GM19239 (cell line): ENCODE data around the gene PLEKHA1.
A peak's percentile ranks its signal among the peaks of the same experiment; 100 is the strongest.

Experiments used
- DNase-seq: peaks from one replicate; pipeline ENCODE4 v3.0.0; 2011; ENCODE audit warnings: low spot score; ENCODE audit not compliant: insufficient read length
- FAIRE-seq: peaks from 2 replicates; lab custom pipeline; 2011; peaks lifted over from hg19 to GRCh38; lab: Jason Lieb, UNC

The PLEKHA1 gene

GRCh38 chr10:122374859-122375678, 561 bp downstream of the PLEKHA1 start:
- FAIRE-seq (peak; percentile 94), DNase-seq (peak; percentile 44)

DNA sequence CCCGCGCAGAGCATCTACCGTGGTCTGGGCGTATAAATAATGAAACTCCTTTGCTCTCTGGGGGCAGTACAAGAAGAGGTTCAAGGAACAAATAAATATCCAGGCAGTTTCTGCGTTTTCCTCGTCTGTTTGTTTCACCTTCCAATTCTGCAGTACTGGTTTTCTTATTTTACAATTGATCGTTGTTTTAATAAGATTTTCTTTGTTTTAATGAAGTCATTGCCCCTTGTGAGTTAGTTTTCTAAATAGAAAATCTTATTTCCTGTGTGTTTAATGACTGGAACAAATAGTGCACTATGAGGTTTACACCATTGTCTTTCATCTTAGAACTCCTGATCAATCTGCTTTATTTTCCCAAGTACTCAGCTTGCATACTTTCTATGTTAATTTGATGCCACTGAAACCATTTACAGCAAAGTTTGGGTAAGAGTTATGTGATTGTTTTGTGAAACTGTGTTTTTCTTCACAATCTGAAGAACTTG, 1.2 kb downstream of the PLEKHA1 start:
- FAIRE-seq (no peak), DNase-seq (no peak)

GRCh38 chr10:122376364-122376961, 2.0 kb downstream of the PLEKHA1 start:
- FAIRE-seq, result no peak
- DNase-seq, result no peak

DNA sequence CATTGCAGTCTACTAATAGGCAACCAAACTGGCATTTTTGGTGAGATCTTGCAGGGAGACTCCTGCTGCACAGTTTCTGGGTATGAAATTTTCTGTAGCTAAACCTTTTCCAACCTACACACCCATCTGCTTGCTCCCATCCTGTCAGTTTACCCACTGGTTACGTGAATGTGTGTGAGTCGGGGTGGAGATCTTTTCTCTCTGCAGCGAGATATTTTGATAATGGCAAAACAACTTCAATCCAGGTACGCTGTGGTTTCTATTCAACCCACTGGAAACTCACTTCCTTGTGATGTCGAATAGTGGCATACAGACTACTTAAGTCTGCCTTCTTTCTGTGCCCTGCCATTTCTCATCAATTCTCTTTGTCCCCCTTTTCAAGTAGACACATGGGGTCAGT, 4.5 kb downstream of the PLEKHA1 start:
- FAIRE-seq (no peak), DNase-seq (no peak)

DNA sequence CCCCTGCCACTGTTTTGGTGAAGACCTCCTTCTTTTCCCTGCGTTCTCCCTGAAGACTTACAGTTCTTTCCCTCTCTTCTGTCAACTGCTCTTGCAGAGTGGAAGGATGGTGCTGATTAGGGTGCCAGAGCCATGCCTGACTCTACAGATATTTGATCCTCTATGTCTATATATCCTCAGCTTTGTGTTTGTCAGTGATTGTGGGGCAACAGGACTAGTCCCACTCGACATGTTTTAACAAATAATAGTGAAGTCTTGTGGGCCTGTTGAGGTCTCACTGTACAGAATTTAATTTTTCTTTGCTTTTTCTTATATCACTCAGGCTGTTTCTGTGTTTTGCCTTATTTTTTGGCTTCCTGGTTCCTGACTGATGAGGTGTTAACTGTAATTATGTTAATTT, 5.0 kb downstream of the PLEKHA1 start:
- DNase-seq (no peak), FAIRE-seq (no peak)

- FAIRE-seq, result no peak
- no peak for DNase-seq
Observed at GRCh38 chr10:122380703-122381102, 6.2 kb downstream of the PLEKHA1 start.

DNA sequence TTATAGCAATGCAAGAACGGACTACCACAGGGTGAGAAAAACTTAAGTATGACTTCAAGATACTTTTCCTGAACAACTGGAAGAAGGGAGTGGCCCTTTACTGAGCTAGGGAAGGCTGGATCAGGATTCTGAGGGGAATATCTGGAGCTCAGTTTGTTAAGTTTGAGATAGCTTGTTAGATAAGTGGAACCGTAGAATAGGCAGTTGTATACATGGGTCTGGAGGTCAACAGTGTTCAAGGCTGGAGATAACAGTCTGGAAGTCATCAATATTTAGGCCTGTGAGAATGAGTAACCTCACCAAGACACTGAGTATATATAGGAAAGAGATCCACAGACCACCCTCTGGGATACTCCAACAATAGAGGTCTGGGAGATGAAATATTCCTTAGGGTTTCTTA, 7.2 kb downstream of the PLEKHA1 start:
- DNase-seq (no peak), FAIRE-seq (no peak)

DNA sequence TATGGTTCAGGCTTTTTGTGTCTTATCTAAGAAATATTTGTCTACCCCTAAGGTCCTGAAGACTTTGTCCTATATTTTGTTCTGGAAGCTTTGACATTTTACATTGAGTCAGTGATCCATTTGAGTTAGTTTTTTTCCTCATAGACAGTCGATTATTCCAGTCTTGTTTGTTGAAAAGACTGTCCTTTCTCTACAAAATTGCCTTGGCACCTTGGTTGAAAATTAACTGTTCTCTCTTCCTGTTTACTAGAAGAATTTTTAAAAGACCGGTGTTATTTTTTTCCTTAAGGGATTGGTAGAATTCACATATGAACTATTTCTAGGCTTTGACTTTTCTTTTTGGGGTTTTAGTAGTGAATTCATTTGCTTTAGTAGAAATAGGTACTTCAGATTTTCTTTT, 12.0 kb downstream of the PLEKHA1 start:
- no peak for FAIRE-seq
- DNase-seq, result no peak

- FAIRE-seq, result no peak
- no peak for DNase-seq
Observed at GRCh38 chr10:122387572-122387971, 13.1 kb downstream of the PLEKHA1 start.

GRCh38 chr10:122388287-122388997, 13.9 kb downstream of the PLEKHA1 start:
- DNase-seq, result no peak
- no peak for FAIRE-seq

GRCh38 chr10:122390271-122390670, 15.8 kb downstream of the PLEKHA1 start:
- FAIRE-seq, result no peak
- DNase-seq, result no peak

GRCh38 chr10:122390679-122391078, 16.2 kb downstream of the PLEKHA1 start:
- FAIRE-seq, result no peak
- no peak for DNase-seq

- DNase-seq (no peak), FAIRE-seq (no peak)
Observed at GRCh38 chr10:122391875-122392274, 17.4 kb downstream of the PLEKHA1 start.

DNA sequence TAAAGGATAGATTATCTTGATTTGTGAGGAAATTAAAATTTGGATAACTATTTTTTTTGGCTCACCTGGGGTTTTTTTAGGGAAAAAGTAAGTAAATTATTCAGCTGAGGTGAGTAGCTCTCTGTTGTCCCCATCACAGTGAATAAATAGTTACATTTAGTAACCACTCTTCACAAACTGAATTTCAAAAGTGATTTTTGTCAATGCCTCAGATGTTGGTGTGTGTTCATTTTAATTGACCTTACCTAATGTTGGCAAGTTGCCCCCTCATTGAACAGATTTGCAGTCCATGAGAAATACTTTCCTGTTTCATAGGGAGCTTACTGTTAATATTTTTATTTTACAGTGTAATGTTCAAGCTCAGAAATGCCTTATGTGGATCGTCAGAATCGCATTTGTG, 18.3 kb downstream of the PLEKHA1 start:
- DNase-seq (no peak), FAIRE-seq (no peak)

GRCh38 chr10:122393288-122393687, 18.8 kb downstream of the PLEKHA1 start:
- DNase-seq, result no peak
- no peak for FAIRE-seq

GRCh38 chr10:122402548-122403131, 28.1 kb downstream of the PLEKHA1 start:
- FAIRE-seq, result no peak
- no peak for DNase-seq

GRCh38 chr10:122404576-122404975, 30.1 kb downstream of the PLEKHA1 start:
- DNase-seq (no peak), FAIRE-seq (no peak)

DNA sequence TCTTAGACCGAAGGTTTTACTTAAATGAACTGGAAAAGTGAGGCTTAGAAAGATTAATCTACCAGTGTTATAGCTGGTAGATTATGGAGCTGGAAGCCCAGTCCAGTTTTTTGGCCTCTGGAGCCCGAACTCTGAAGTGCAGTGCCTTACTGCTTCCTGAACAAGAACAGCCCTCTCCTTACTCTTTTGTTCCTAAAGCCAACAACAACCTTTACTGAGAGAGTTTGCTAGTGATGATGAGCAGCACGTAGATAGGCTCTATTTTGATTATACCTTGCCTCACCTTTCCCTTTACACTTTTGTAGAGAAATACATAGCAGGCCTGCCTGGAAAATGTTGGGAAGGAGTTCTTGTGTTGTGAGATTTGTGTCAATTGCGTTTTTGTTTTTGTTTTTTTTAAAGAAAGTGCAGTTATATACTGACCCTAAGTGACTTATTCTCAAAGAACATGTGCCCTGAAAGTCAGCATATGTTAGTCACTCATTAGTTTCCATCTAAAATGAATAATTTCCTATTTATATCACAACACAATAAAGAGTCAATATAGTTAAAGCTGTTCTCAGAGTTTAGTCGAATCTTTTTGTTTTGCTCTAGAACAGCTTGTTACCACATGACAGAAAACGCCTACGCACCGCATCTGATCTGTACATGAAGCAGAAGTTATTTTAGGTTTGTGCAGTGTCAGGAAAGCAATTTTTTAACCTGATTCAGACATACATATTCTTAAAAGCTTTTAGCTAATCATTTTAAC, 33.0 kb downstream of the PLEKHA1 start:
- FAIRE-seq, result no peak
- DNase-seq, result no peak

GRCh38 chr10:122413327-122413726, 38.8 kb downstream of the PLEKHA1 start:
- DNase-seq (no peak), FAIRE-seq (no peak)

GRCh38 chr10:122417667-122418066, 43.2 kb downstream of the PLEKHA1 start:
- no peak for DNase-seq
- FAIRE-seq, result no peak
